ENCODE data around the gene ZNF106. TPM values are rescaled to one million over a fixed set of nuclear protein-coding genes. Genes with fewer than 3 reads are reported as not detected.

ZNF106 gene
- polyA plus RNA-seq (ENCODE audit: insufficient read length in 12 of 12), result 1,000 to 10,000 TPM in 1 of 12 donors, 100 to 1,000 TPM in 11; 126 to 1,152 (median 271) TPM
- long read RNA-seq, donor 1, partial matches to known transcripts, result 6 of 6 reads
- long read RNA-seq, donor 1, other reads (novel, unspliced or antisense), result 0 of 6 reads
- long read RNA-seq, donor 2, full-length matches to known transcripts, result 7 of 167 reads
- long read RNA-seq, donor 2, partial matches to known transcripts, result 154 of 167 reads
- long read RNA-seq, donor 2, other reads (novel, unspliced or antisense), result 6 of 167 reads
- long read RNA-seq, donor 3, full-length matches to known transcripts, result 3 of 48 reads
- long read RNA-seq, donor 3, partial matches to known transcripts, result 45 of 48 reads
- long read RNA-seq, donor 3, other reads (novel, unspliced or antisense), result 0 of 48 reads
- long read RNA-seq, donor 4, partial matches to known transcripts, result 23 of 23 reads
- long read RNA-seq, donor 4, other reads (novel, unspliced or antisense), result 0 of 23 reads
- long read RNA-seq, donor 5, full-length matches to known transcripts, result 5 of 194 reads
- long read RNA-seq, donor 5, partial matches to known transcripts, result 189 of 194 reads
- long read RNA-seq, donor 5, other reads (novel, unspliced or antisense), result 0 of 194 reads
- long read RNA-seq, donor 6, full-length matches to known transcripts, result 4 of 47 reads
- long read RNA-seq, donor 6, partial matches to known transcripts, result 43 of 47 reads
- long read RNA-seq, donor 6, other reads (novel, unspliced or antisense), result 0 of 47 reads
- long read RNA-seq, donor 7, full-length matches to known transcripts, result 2 of 119 reads
- long read RNA-seq, donor 7, partial matches to known transcripts, result 117 of 119 reads
- long read RNA-seq, donor 7, other reads (novel, unspliced or antisense), result 0 of 119 reads
- long read RNA-seq, donor 8, full-length matches to known transcripts, result 4 of 195 reads
- long read RNA-seq, donor 8, partial matches to known transcripts, result 179 of 195 reads
- long read RNA-seq, donor 8, other reads (novel, unspliced or antisense), result 12 of 195 reads
- long read RNA-seq, donor 9, partial matches to known transcripts, result 25 of 25 reads
- long read RNA-seq, donor 9, other reads (novel, unspliced or antisense), result 0 of 25 reads
- long read RNA-seq, donor 10, full-length matches to known transcripts, result 13 of 135 reads
- long read RNA-seq, donor 10, partial matches to known transcripts, result 122 of 135 reads
- long read RNA-seq, donor 10, other reads (novel, unspliced or antisense), result 0 of 135 reads
- long read RNA-seq, donor 11, full-length matches to known transcripts, result 3 of 126 reads
- long read RNA-seq, donor 11, partial matches to known transcripts, result 123 of 126 reads
- long read RNA-seq, donor 11, other reads (novel, unspliced or antisense), result 0 of 126 reads

DNA sequence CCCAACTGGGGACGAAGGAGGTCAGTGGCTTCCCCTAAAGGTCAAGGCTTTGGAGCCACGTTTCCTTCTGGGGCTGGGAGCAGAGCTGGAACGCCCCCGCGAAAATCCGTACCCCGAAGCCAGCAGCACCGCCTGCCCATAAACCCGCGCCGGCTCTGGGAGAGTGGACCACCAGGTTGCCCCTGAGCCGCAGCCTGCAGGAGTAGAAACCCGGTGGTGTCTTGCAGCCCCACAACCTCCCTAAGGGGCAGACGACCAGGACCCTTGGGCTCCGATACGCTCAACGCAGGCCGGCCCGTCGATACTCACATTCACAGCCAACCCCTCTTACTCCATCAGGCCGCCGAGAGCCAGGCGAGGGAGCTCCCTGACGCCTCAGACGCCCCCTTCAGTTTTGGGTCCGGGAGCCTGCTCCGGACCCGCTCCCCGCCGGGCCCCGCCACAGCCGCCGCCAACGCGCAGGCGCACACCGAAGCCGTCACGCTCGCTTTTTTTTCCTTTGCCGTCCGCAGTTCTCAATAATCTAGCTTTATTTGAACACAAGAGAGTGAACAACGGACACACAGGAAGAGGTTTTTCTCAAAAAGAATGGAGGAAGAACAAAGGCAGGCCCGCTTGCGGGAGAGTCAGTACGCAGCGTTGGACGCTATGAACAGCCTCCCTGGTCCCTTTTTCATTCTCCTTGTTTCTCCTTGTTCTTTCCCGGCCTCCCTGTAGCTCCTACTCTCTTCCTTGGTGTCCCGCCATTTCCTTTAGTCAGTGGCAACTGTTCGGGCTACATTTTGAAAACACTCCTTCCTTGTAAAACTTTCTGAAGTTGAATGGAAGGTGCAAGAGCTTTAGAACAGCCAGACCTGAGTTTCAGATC is at the start of gene ZNF106:
TSS of gene ZNF106 (minus strand) at position 471 of the 868 bp plus-strand sequence. CDS start 18,852 bp downstream, outside the sequence.
- peak; percentile 93 for DNase-seq

DNA sequence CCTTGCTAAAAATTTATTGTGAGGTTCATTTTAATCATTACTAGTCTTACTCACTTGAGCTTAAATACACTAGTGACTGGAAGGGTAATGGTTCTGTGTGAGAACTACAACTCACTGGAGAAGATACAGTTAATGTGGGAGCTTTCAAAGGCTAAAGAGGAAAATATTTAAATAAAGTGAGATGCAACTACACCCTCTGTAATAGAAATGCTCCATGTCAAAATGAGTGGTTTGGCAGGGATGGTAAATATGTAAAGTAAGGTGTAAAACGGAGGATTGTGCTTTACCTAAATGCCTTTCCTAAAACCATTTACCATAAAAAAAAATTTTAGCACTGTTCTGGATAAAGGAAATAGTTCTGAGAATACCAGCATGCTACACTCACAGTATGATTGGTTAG is 42.3 kb upstream of the ZNF106 start:
- no peak for DNase-seq

DNA sequence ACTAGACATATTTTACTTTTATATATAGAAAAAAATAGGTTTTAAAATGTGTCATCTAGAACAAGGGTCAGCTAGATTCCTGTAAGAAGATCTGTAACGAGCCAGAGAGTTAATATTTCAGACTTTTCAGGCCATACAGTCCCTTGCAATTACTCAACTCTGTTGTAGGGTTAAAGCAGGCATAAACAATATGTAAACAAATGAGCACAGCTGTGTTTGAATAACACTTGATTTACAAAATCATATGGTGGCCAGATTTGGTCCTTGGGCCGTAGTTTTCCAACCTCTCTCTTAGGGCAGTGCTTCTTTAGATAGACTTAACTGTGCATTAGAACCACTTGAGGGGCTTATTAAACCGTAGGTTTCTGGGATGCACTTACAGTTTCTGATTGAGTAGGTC is 38.0 kb upstream of the ZNF106 start:
- no peak for DNase-seq

DNA sequence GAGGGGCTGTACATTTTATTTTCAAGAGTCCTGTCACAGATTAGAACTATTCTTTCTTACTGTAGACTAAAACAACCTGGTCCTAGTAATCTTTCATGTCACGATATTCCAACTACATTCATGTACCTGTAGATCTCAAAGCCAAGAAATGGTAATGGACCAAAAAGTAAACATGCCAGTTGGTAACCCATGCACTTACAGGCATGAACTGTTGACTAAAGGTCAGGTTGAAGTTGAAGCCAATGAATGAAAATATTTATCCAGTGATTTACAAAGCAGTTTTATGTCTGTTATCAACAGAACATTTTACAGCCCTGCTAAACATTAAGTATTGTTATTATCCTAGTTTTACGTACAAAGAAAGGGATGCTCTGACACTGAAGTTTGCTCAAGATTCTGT is 32.4 kb upstream of the ZNF106 start:
- no peak for DNase-seq

DNA sequence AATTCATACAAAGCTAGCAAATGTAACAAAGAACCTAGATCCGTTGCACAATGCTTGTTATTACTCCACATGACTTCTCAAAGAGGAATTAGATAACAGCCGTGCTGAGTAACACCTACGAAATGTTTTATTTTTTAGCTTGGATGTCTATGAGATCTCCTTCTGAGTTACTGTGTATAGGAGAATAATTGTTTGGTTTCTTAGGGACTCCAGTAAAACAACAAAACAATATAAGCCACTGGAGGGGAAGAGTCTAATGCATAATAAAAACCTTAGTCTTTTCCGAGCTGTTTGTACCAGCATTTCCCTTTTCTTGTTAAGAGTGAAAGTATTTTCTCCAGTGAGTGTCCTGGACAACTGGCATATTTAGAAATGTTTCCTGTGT is 20.1 kb upstream of the ZNF106 start:
- no peak for DNase-seq

DNA sequence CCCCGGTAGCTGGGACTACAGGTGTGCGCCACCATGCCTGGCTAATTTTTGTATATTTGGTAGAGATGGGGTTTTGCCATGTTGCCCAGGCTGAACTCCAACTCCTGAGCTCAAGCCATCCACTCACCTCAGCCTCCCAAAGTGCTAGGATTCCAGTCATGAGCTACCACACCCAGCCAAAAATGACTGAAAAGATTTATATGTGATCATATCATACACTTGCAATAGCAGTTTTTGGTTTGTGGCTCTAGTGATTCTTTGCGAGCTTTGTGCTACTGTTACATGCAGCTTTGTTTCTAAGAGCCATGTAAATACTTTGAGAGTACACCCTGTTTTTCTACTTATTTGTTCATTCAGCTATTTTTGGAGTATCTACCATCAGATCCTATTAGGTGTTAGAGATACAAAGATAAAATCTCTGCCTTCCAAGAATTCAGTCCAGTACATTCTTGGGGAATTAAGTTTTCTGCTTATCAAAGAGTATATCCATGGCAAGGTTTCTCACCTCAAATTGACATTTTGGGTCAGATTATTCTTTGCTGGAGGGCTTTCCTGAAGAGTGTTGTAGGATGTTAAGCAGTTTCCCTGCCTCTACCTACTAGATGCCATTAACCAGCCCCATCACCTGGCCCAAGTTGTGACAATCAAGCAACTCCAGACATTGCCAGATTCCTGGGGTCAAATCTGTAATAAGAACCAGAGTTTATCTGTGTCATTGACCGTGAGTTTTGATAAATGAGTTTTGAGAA is 19.5 kb upstream of the ZNF106 start:
- DNase-seq, result no peak

DNA sequence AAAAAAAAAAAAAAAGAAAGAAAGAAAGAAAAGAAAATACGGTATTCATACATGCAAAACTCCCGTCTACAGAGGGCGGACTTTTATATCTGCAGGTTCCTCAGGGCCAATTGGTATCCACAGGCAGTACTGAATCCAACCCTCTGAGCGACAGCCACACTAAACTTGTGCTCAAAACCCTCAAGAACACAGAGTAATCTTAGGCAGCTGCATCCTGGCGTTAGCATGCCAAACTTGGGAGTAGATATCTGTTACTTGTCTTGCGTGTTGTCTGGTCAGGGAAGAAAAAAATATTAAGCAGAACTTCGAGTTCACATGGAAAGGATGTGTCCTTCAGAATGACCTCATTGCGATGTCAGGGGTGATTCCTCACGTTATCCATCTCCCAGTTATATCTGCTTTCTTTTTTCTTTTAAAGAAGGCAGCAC is 17.3 kb upstream of the ZNF106 start:
- DNase-seq, result no peak

DNA sequence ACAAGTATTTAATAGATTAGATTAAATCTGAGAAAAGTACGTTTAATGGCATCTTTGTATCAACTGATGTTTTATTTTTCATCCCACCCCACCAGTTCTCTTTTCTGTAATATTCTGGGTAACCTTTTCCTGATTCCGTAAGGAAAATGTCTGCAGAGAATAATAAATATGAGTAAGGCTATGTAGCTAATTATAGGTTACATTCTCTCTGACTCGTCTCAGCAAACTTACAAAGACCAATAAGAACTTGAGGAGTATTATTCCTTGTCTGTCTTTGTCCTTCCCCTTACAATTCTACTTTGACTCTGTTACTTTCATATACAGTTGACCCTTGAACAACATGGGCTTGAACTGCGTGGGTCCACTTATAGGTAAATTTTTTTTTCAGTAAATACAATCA is 16.6 kb upstream of the ZNF106 start:
- no peak for DNase-seq

DNA sequence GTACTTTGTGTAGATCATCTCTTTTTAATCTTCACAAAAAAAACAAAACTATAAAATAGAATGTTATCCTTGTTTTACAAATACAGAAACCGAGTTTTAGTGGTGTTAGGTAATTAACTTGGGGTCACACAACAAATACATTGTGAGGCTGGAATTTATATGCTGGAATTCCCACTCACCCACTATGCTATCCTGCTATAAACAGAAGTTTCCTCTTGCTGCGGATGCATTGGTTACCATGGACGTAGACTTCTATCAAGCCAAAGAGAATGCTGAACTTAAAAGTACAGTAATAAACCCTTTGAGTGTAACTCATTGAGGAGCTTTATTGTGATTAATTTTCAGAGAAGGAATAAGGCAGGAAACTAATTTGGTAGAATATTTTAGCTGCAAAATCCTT is 13.7 kb upstream of the ZNF106 start:
- no peak for DNase-seq

DNA sequence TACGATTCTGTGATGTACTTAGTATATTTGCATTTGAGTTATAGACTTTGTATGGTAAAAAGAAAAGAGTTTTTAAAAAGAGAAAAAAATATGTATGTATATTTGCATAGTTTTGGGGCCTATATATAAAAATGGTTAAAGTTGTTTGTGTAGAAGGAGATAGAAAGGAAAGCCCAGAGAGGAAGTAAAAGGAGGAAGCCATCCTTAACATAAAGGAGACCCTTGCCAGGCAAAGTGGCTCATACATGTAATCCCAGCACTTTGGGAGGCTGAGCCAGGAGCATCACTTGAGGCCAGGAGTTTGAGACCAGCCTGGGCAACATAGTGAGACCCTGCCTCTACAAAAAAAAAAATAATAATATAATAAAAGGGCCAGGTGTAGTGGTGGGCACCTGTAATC is 12.9 kb upstream of the ZNF106 start:
- no peak for DNase-seq

DNA sequence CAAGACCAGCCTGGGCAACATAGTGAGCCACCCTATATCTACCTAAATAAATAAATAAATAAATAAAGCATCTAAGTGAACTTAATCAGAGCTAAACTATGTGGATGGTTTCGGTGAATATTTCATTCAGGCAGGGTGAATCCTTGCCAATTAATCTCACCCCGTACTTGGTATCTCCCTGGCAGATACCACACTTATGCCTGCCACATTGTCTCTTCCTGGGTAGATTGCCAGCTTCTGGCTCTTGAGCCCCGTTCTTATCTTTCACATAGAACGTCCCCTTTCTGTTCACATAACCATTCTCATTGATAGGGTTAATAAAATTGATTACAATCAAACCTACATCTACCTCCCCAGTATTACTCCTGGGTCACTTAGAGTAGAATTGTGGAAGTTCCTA is 11.5 kb upstream of the ZNF106 start:
- no peak for DNase-seq

DNA sequence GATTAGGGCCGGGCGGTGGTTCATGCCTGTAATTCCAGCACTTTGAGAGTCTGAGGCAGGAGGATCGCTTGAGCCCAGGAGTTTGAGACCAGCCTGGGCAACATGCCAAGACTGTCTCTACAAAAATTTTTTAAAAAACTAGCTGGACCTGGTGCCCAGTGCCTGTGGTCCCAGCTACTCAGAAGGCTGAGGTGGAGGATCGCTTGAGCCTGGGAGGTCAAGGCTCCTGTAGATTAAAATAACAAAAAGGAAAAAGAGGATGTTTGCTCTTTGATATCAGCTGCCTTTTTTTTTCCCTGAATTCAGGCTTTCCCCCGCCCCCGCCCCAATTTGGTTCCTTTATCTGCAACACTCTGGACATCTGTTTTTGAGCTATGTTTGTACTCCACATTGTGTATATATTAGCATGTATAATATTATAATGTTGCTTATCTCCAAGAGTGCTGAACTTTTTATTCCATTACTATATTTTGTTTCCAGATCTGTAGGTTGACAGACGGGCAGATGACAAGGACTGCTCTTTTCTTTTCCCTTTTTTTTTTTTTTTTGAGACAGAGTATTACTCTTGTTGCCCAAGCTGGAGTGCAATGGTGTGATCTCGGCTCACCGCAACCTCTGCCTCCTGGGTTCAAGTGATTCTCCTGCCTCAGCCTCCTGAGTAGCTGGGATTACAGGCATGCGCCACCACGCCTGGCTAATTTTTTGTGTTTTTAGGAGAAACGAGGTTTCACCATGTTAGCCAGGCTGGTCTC is 9.1 kb upstream of the ZNF106 start:
- DNase-seq, result no peak

DNA sequence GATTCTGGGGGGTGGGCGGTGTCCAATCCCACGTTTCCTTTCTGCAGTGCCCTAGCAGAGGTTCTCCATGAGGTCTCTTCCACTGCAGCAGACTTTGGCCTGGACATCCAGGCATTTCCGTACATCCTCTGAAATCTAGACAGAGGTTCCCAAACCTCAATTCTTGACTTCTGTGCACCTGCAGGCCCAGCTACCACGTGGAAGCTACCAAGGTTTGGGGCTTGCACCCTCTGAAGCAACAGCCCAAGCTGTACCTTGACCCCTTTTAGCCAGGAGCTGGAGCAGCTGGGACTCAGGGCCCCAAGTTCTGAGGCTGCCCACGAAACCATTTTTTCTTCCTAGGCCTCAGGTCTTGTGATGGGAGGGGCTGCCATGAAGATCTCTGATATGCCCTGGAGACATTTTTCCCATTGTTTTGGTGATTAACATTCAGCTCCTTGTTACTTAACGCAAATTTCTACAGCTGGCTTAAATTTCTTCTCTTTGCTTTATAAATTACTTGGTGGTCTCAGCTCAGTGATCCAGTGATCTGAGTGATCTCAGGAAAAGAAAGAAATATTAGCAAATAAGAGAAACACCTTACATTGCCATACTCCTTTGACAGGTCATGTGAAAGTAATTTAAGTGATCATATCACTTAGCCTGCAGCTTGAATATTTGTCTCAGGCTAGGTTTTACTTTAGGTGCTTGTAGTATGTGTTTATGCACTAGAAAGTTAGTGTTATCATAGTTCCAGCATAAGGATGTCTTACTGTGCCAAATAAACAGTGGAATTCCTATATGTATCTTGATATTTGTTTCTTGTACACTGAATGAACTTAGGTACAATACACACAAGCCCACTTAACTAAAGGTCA is 7.5 kb upstream of the ZNF106 start:
- DNase-seq, result no peak

DNA sequence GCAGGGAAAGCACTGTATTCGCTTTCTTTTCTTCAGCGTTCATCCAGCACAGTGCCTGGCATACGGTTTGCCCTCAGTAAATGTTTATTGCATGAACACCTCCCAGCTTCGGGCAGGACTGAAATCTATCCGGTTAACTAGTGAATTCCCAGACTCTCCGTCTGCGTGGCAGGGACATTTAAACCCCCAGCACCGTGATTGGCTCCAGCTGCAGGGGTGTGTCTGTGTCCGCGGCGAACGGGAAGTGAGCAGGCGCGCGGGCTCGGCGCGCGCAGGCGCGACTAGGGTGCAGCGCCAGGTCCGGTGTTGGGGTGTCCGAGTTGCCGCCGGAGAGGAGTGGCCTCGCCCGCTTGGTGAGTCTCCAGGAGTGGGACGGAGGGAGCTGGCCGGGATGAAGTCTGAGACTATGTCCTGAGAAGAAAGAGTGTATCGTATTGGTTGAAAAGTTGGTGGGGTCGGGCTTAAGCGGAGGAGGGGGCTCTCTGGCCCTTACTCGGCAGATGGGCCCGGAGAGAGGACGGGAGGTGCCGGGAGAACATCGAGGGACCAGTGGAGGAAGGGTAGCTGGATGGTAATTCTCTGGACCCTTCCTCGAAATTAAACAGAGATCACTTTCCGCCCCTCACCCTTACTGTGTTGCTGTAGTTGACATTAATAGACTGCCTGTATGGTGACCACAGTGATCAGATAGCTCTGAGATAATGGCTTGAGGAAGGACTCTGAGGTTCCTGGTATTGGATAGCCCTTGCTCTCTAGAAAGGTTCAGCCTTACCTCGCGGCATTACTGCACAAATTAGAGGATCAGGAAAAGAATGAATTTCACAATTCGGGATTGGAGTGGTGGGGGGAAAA is 4.6 kb upstream of the ZNF106 start, which contains the start of gene SNAP23:
TSS of gene SNAP23 (plus strand) at position 274 of the 852 bp plus-strand sequence. CDS start 16,213 bp downstream, outside the sequence.
- peak; percentile 96 for DNase-seq

DNA sequence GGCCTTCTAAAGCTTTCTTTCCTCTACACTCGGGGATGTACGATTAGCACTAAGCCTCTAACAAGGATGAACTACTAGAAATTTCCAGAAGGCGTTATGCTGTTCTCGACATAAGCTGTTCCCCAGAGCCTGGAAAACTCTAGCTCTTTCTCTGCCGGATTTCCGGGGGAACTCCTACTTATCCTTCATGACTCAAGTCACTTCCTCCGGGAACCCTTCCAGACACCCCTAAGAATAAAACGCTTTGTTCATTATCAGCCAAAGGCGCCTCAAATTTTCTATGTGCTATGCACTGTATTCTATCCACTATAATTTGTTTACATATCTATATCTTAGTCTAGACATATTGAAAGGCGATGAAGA is 4.0 kb upstream of the ZNF106 start:
- DNase-seq, result peak; percentile 76

DNA sequence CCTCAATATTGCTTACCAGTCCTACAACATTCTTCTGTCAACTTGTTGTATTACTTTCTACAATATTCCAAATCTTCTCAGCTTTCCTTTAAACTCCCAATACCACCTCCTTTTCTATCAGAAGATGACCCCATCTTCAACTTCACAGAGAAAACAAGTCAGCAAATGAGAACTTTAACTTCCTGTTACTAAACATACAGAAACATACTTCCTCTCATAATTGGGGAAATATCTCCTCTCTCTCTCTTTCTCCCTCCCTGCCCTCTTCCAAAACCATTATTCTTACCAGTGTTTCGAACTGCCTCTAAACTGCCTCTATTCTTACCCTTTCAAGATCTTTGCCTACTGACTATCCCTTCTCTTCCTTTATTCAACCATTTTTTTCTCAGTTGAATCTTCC is 2.7 kb upstream of the ZNF106 start:
- no peak for DNase-seq

DNA sequence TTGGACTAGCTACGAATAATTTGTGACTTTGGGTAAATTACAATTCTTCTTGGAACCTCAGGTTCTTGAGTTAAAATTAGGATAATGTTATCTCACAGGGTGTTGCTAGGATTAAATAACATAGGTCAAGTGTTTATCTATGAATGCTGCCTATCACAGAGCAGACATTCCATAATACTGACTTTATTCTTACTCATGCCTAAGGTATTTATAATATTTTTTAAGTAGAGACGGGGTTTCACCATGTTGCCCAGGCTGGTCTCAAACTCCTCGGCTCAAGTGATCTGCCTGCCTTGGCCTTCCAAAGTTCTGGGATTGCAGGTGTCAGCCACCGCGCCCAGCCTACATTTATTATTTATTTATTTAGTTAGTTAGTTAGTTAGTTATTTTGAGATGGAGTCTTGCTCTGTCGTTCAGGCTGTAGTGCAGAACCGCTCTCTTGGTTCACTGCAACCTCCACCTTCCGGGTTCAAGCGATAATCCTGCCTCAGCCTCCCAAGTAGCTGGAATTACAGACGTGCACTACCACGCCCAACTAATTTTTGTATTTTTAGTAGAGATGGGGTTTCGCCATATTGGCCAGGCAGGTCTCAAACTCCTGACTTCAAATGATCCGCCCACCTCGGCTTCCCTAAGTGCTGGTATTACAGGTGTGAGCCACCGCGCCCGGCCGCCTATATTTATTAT is 741 bp upstream of the ZNF106 start:
- no peak for DNase-seq
